SK-MEL-5 (cell line): ENCODE measurements around the gene NLK. TPM values are rescaled to one million over a fixed set of nuclear protein-coding genes. Genes with fewer than 3 reads are reported as not detected.
A peak's percentile ranks its signal among the peaks of the same experiment; 100 is the strongest.
"Not testable (repeated sequence)": the region's sequence is repeated elsewhere in the genome, so short reads cannot be mapped to it uniquely, and the experiment has no call there.

Experiments used
- DNase-seq: peaks from one replicate; pipeline ENCODE4 v3.0.0-alpha.2; 2016; ENCODE audit warnings: low read depth, low spot score
- in situ Hi-C: cut with HindIII; loops from 2 replicates; pipeline ENCODE4 v1.10.0; 2016; ENCODE audit warnings: low sequenced_read_pairs, high pct_unique_total_duplicates, low pct_unique_long_range_greater_than_20kb
- total RNA-seq: library from RNA; depleted of rRNA; stranded (reverse); fragments of >200 nt; shearing (Covaris generic); gene quantifications from 2 replicates; pipeline ENCODE4 v1.2.3, GENCODE V29; 2014

NLK gene
- total RNA-seq, 1 experiment from 2014 or later: 42.4 TPM

- in situ Hi-C loops: no loop called here
- DNase-seq: peak; percentile 37
Observed at GRCh38 chr17:28033972-28034714, 8.3 kb upstream of the NLK start.

DNA sequence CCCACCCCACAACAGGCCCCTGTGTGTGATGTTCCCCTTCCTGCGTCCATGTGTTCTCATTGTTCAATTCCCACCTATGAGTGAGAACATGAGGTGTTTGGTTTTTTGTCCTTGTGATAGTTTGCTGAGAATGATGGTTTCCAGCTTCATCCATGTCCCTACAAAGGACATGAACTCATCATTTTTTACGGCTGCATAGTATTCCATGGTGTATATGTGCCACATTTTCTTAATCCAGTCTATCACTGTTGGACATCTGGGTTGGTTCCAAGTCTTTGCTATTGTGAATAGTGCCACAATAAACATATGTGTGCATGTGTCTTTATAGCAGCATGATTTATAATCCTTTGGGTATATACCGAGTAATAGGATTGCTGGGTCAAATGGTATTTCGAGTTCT lies 7.0 kb upstream of the NLK start:
- in situ Hi-C loops, DNase-seq: not testable (repeated sequence)

DNA sequence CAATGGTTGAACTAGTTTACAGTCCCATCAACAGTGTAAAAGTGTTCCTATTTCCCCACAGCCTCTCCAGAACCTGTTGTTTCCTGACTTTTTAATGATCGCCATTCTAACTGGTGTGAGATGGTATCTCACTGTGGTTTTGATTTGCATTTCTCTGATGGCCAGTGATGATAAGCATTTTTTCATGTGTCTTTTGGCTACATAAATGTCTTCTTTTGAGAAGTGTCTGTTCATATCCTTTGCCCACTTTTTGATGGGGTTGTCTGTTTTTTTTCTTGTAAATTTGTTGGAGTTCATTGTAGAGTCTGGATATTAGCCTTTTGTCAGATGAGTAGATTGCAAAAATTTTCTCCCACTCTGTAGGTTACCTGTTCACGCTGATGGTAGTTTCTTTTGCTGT lies 6.6 kb upstream of the NLK start:
- in situ Hi-C loops, DNase-seq: not testable (repeated sequence)

DNA sequence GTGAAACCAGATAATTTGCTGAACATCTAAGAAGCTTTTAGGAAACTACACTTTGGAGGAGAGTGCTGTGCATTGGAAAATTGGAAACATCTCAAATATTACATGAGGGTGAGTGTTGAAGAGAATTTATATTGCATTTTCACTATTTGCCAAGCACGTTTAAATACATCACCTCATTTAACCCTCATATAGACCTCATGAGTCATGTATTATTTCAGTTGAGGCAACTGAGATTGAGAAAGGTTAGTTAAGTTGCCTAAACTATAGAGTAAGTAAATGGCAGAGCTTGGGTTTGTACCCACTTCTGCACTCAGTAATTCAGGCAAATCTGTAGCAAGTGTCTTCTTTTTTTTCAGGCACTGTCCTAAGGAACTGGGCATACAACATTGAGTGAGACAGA lies 3.7 kb upstream of the NLK start:
- in situ Hi-C loops: no loop called here

DNA sequence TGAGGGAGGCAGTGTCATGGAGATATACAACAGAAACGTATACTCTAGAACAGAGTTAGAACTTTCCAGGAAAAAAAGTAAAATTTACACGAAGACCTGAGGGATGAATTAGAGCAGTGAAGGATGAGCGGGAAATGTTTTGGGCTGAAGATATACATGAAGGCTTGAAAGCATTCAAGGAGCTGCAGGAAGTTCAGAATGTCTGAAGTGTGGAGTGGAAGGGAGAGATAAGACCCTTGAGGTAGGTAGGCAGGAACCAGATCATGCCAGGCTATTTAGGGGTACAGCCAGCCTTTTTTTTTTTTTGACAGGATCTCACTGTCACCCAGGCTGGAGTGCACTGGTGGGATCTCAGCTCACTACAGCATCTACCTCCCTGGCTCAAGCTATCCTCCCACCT lies 3.2 kb upstream of the NLK start:
- in situ Hi-C loops: no loop called here

More for the DNA sequence above, 3.7 kb upstream of the NLK start:
- DNase-seq: no peak

DNA sequence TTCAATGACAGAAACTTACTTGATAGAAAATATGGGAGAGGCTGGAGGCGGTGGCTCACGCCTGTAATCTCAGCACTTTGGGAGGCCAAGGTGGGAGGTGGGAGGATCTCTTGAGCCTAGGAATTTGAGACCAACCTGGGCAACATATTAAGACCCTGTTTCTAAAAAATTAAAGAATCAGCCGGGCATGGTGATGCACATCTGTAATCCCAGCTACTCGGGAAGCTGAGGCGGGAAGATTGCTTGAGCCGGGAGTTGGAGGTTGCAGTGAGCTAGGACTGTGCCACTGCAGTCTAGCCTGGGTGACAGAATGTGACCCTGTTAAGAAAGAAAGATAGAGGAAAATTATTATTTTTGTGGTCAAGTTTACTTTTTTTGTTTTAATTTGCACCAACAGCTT lies 2.1 kb upstream of the NLK start:
- in situ Hi-C loops: no loop called here
- DNase-seq: no peak

More for the DNA sequence above, 3.2 kb upstream of the NLK start:
- no peak for DNase-seq

DNA sequence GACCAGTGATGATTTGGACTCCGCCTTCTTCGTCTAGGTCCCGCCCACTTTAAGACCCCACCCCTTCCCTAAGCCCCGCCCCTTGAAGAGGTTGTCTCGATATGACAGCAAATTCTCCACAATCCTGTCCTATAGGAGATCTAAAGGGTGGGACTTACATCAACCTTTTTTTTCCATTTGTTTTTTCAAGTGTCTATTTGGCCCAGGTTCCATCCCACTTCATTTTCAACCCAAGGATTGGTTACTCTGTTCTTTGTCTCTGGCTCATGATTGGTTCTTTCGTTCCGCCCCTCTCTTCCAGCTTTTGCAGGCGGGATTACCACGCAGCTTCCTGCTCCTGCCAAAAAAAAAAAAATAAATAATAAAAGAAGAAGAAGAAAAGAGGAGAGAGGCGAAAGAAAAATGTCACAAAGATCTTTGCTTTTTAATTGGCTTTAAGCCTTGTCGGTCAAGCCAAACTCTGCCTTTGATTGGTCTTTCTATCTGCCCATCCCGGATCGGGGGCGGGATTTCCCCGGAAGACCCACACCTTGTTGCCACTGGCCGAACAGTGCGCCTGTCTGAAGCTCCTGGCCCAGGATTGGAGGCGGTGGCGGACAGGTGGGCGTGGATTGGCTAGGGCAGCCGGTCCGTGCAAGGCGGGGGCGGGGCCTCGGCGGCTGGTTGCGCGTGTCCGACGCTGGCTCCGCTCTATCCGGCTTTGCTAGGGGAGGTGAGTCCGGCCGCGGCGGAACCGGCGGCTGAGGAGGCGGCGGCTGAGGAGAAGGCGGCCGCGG lies 1.2 kb upstream of the NLK start:
- in situ Hi-C loops: no loop called here
- DNase-seq: peak; percentile 100

GRCh38 chr17:28041844-28042656 lies 427 bp upstream of the NLK start:
- in situ Hi-C loops: no loop called here
- no peak for DNase-seq

DNA sequence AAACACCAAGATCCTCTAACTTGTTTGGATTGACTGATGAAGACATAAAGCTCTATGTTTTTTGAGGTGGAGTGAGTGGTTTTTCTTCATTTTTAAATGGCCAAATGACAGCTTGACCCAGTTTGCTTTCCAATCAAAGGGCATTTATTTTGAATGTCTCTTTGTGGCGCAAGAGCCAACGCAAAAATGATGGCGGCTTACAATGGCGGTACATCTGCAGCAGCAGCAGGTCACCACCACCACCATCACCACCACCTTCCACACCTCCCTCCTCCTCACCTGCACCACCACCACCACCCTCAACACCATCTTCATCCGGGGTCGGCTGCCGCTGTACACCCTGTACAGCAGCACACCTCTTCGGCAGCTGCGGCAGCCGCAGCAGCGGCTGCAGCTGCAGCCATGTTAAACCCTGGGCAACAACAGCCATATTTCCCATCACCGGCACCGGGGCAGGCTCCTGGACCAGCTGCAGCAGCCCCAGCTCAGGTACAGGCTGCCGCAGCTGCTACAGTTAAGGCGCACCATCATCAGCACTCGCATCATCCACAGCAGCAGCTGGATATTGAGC lies 329 bp downstream of the NLK start:
- in situ Hi-C loops: no loop called here
- no peak for DNase-seq

DNA sequence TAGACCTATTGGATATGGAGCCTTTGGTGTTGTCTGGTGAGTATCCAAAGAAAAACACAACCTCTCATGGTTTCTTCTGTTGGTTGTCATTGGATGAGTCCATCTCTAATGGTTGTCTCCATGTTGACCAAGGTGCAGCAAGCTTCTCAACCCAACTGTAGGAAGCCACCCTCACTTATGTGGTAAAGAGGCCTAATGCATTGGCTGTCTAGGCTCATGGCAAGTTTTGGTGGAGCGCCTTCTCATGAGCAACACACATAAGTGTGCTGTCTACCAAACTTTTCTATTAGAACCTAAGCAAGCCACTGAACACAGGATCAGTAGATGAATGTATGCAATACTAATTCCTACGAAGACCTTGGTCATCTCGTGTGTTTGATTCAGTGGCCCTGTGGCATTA lies 819 bp downstream of the NLK start:
- no peak for DNase-seq
- in situ Hi-C loops: no loop called here

DNA sequence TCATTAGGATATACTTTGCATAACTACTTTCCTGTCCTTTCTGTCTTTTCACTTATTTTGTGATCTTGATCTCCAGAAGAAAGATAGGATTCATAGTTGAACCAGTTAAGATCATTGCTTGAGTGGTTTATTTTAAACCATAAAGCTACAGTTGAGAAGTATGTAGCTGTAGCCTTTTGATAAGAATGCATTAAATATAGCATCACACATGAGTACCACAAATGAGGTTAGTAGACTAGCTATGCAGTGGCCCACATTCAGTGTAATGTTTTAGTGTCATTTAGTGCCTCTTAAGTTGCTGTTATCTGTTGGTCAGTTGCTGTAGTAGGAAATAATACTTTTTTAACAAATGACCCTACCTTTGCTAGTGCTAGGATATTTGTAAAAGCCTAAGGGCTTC lies 1.3 kb downstream of the NLK start:
- DNase-seq: no peak
- in situ Hi-C loops: no loop called here

- DNase-seq: no peak
- in situ Hi-C loops: no loop called here
Observed at GRCh38 chr17:28045304-28045703, 2.8 kb downstream of the NLK start.

DNA sequence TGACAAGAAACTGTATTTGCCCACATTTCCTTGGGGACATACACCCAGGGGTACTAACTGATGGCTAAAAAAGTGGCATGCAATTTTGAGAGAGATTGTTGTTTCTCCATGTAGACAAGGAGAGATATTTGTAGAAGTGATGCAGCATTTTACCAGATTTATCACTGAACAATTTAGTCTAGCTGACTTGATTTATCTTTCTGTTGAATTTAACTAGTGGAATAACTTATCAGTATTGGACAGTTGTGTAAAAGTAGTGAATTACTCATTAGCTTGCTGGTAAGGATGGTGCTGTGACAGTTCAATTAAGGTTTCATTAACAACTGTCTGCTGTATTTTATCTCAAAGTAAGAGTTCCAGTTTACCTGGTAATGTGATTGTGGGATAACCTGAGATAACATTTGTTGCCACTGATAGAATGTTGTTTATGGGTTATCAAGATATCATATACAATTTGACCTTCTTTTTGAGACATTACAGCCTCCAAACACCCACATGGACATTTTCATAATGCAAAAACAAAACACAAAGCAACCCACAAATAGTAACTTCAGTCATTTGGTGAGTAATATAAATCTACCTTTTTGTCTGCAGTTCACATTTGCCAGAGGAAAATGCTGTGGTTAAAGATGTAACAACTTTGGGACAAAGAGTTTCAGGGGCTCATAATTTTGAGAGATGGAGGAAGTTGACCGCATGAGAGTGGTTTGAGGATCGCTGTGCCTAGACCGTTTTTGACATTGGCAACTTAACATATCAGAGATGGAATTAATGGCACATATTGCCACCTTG lies 3.8 kb downstream of the NLK start:
- DNase-seq: no peak
- in situ Hi-C loops: no loop called here

- in situ Hi-C loops: no loop called here
- no peak for DNase-seq
Observed at GRCh38 chr17:28047806-28048205, 5.3 kb downstream of the NLK start.

- in situ Hi-C loops: no loop called here
Observed at GRCh38 chr17:28049071-28049470, 6.6 kb downstream of the NLK start.

DNA sequence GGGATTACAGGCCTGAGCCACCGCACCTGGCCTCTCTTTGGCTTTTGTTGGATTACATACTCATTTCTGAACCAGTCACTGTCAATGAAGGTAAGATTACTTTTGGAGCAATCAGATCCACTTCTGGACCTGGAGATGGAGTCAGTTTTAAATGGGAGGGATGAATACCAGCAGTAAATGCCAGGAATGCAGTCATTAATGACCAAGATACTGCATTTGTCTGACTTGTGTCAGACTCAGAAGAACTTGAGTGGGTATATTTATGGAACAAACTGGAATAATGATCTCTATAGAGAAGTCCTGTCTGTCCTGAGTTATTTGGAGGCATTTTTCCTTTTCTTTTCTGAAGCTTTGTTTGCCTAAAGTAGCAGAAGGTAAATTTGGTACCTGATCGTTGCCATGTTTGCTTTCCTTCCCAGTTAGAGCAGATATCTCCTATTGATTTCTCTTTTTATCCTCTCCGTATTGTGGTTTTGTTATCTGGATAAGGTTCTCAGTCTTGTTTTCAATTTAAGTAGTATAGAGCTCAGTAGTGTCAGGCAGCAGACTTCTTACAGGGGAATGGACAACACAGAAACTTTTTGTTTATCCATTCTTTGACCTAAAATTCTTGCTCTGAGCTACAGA lies 10.7 kb downstream of the NLK start:
- DNase-seq: no peak
- in situ Hi-C loops: no loop called here

More at GRCh38 chr17:28049071-28049470, 6.6 kb downstream of the NLK start:
- no peak for DNase-seq

DNA sequence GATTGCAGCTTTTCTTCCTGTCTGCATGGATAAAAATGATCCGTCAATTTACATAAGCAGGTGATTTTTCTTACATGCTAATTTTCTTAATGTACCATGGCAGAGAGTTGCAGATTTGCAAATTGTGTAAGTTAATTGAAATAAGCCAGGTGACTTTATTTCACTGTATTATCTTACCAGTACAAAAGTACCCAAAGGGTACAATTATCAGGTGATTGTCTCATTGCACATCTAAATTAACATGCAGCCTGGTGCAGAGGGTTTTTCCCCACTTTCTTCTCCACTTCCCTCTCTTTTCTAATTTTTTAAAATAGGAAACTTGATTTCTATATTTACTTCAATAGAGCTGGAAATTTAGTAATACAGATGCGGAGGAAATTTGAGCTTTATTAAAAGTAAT lies 11.2 kb downstream of the NLK start:
- in situ Hi-C loops: no loop called here
- no peak for DNase-seq
